Measurements from ENCODE around the gene MSI2. TPM values are rescaled to one million over a fixed set of nuclear protein-coding genes. Genes with fewer than 3 reads are reported as not detected.
A peak's percentile ranks its signal among the peaks of the same experiment; 100 is the strongest.

The MSI2 gene
- polyA plus RNA-seq, 1 experiment, result 9.2 TPM

GRCh38 chr17:57251211-57251787 lies 5.0 kb upstream of the MSI2 start:
- TF ChIP-seq CTCF (IDR thresholded peaks at IDR 0.05; ENCODE audit: insufficient read depth, low read depth, low read length), result no peak
- POLR2A ChIA-PET, result no interaction called here
- no peaks in the 10 kb centered on the region for H3K36me3 ChIP-seq (ENCODE audit: control insufficient read depth, insufficient read depth, low read length)
- H3K27me3 ChIP-seq (ENCODE audit: control insufficient read depth, insufficient read depth, low read length), result peaks cover 8% of the 10 kb centered on the region
- CTCF ChIA-PET, result interaction anchor here (1.2 to 4.6 kb wide), 3 partner anchors 8 to 950 kb away, joined by 3 to 42 read pairs (median 3); no protein-coding TSS in a partner anchor
- H3K4me3 ChIP-seq (ENCODE audit: low read depth, low read length), result no peak overlapping the region
- no peak for DNase-seq (ENCODE audit: low read depth)

GRCh38 chr17:57253362-57254065 lies 2.8 kb upstream of the MSI2 start:
- DNase-seq (ENCODE audit: low read depth), result no peak
- ChIA-PET CTCF (interaction anchor here (0.7 to 4.6 kb wide), 3 partner anchors 10 to 626 kb away, joined by 3 to 42 read pairs (median 4); no protein-coding TSS in a partner anchor), POLR2A (no interaction called here)

GRCh38 chr17:57255182-57255775 lies 1.0 kb upstream of the MSI2 start:
- CTCF ChIA-PET, result interaction anchor here (1.0 to 4.6 kb wide), 3 partner anchors 12 to 417 kb away, joined by 4 to 42 read pairs (median 15); no protein-coding TSS in a partner anchor
- POLR2A ChIA-PET, result no interaction called here
- no peak for TF ChIP-seq CTCF (IDR thresholded peaks at IDR 0.05; ENCODE audit: insufficient read depth, low read depth, low read length)

More at GRCh38 chr17:57253362-57254065, 2.8 kb upstream of the MSI2 start:
- H3K4me3 ChIP-seq (ENCODE audit: low read depth, low read length), result no peak overlapping the region
- TF ChIP-seq CTCF (IDR thresholded peaks at IDR 0.05; ENCODE audit: insufficient read depth, low read depth, low read length), result no peak
- H3K36me3 ChIP-seq (ENCODE audit: control insufficient read depth, insufficient read depth, low read length), result no peaks in the 10 kb centered on the region
- peaks cover 8% of the 10 kb centered on the region for H3K27me3 ChIP-seq (ENCODE audit: control insufficient read depth, insufficient read depth, low read length)

GRCh38 chr17:57256708-57257112 lies 387 bp downstream of the MSI2 start:
- TF ChIP-seq CTCF (IDR thresholded peaks at IDR 0.05; ENCODE audit: insufficient read depth, low read depth, low read length), result no peak
- H3K4me3 ChIP-seq (ENCODE audit: low read depth, low read length), result peak overlapping the region; percentile 63
- ChIA-PET CTCF (interaction anchor here (0.7 to 2.6 kb wide), 4 partner anchors 13 to 415 kb away, joined by 3 to 15 read pairs (median 6); no protein-coding TSS in a partner anchor), POLR2A (no interaction called here)
- H3K36me3 ChIP-seq (ENCODE audit: control insufficient read depth, insufficient read depth, low read length), result no peaks in the 10 kb centered on the region
- peaks cover 8% of the 10 kb centered on the region for H3K27me3 ChIP-seq (ENCODE audit: control insufficient read depth, insufficient read depth, low read length)
- no peak for DNase-seq (ENCODE audit: low read depth)

More at GRCh38 chr17:57255182-57255775, 1.0 kb upstream of the MSI2 start:
- Histone ChIP-seq H3K27me3 (ENCODE audit: control insufficient read depth, insufficient read depth, low read length) (peaks cover 8% of the 10 kb centered on the region), H3K4me3 (ENCODE audit: low read depth, low read length) (peak overlapping the region; percentile 63), H3K36me3 (ENCODE audit: control insufficient read depth, insufficient read depth, low read length) (no peaks in the 10 kb centered on the region)
- DNase-seq (ENCODE audit: low read depth), result no peak
